ENCODE data around the gene TTLL9.

TTLL9 gene

GRCh38 chr20:31843288-31843687, 27.1 kb upstream of the TTLL9 start:
- no peak overlapping the region for H3K4me3 ChIP-seq (ENCODE audit: low read depth, low read length)
- no peak for DNase-seq (ENCODE audit: low read depth)
- no peak for TF ChIP-seq CTCF (IDR thresholded peaks at IDR 0.05; ENCODE audit: low read depth, low read length, missing control alignments)

GRCh38 chr20:31843881-31844280, 26.6 kb upstream of the TTLL9 start:
- no peak for DNase-seq (ENCODE audit: low read depth)
- no peak overlapping the region for H3K4me3 ChIP-seq (ENCODE audit: low read depth, low read length)
- TF ChIP-seq CTCF (IDR thresholded peaks at IDR 0.05; ENCODE audit: low read depth, low read length, missing control alignments), result no peak

GRCh38 chr20:31844737-31845299, 25.6 kb upstream of the TTLL9 start:
- no peak for TF ChIP-seq CTCF (IDR thresholded peaks at IDR 0.05; ENCODE audit: low read depth, low read length, missing control alignments)
- DNase-seq (ENCODE audit: low read depth), result no peak
- no peak overlapping the region for H3K4me3 ChIP-seq (ENCODE audit: low read depth, low read length)

GRCh38 chr20:31845300-31845863, 25.1 kb upstream of the TTLL9 start, which contains the start of gene FOXS1:
FOXS1 (minus strand) TSS chr20:31845604; CDS start chr20:31845542, 62 bp downstream.
- no peak within 1 kb of the TSS for H3K4me3 ChIP-seq (ENCODE audit: low read depth, low read length)
- no peak for DNase-seq (ENCODE audit: low read depth)
- no peak for TF ChIP-seq CTCF (IDR thresholded peaks at IDR 0.05; ENCODE audit: low read depth, low read length, missing control alignments)

GRCh38 chr20:31846793-31847138, 23.7 kb upstream of the TTLL9 start:
- DNase-seq (ENCODE audit: low read depth), result no peak
- no peak overlapping the region for H3K4me3 ChIP-seq (ENCODE audit: low read depth, low read length)
- TF ChIP-seq CTCF (IDR thresholded peaks at IDR 0.05; ENCODE audit: low read depth, low read length, missing control alignments), result no peak

- no peak for DNase-seq (ENCODE audit: low read depth)
- no peak for TF ChIP-seq CTCF (IDR thresholded peaks at IDR 0.05; ENCODE audit: low read depth, low read length, missing control alignments)
- no peak overlapping the region for H3K4me3 ChIP-seq (ENCODE audit: low read depth, low read length)
Measured at GRCh38 chr20:31848088-31848999, 22.1 kb upstream of the TTLL9 start.

Measured in GM12864 (cell line).